Embryonic facial prominence (tissue), 1 donor: ENCODE data around the gene RORC.
"Not testable (repeated sequence)": the region's sequence is repeated elsewhere in the genome, so short reads cannot be mapped to it uniquely, and the experiment has no call there.

Experiments used
- DNase-seq: peaks from one replicate; pipeline ENCODE4 v3.0.0-alpha.2; 2016; ENCODE audit errors: extremely low spot score

The RORC gene

DNA sequence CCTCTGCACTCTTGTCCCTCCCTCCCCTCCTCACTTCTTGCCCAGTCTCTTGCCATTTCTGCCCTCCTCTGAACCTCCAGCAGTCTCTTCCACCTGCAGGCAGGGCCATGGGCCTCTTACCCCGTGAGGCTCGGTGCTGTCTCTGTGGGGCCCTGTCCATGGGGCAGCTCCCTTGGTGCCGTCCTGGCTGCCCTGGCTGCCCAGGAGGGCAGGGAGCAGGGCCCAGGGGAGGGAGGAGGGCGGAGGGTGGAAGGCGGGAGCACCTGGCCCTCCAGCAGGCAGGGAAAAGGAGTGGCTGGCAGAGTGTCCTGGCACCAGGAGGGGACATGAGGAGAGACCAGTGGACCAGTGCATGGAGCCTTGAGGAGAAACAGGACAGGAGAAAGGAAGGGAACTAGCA lies at the start of gene RORC:
Gene RORC (minus strand): TSS at position 198 of the 400 bp plus-strand sequence. CDS start 38 bp downstream, at position 160.
- DNase-seq: no peak

- DNase-seq: no peak
Measured at GRCh38 chr1:151875419-151876097, 44.0 kb upstream of the RORC start.

DNA sequence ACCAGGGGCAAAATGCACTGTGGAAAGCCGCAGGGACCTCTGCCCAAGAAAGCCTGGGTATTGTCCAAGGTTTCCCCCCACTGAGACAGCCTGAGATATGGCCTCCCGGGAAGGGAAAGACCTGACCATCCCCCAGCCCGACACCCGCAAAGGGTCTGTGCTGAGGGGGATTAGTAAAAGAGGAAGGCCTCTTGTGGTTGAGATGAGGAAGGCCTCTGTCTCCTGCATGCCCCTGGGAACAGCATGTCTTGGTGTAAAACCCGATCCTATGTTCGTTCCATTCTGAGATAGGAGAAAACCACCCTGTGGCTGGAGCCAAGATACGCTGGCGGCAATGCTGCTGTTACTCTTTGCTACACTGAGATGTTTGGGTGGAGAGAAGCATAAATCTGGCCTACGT lies 41.2 kb upstream of the RORC start:
- DNase-seq: not testable (repeated sequence)

DNA sequence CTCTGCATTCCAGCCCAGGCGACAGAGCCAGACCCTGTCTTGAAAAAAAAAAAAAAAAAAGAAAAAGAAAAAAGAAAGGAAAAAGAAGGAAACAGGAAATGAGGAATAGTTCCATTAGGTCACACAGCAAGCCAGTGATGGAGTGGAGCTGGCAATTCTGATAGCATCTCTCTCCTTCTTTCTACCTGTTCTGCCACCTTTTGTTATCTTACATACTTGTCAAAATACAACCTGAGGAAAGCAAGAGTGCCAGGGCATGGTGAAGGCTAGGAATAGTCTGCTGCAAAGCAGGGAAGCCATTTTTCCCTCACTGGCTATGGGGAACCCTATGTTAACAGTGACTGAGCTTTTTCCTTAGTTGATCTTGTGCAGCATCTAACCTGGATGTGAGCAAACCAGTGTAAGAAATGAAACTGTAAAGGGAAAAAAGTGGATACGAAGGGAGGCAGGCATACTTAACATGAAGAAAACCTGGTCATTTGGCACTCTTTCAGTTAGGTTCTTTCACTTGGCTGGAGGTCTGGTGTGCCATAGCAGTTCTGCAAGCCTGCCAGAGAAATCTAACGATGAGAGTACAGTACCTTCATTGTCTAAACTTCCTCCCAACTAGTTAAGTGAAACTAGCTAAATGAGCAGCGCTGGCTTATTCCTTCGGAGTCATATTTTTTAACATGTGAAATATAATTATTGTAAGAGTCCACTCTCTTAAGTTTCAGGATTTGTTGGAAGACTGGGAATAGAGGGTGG lies 39.9 kb upstream of the RORC start:
- DNase-seq: no peak

DNA sequence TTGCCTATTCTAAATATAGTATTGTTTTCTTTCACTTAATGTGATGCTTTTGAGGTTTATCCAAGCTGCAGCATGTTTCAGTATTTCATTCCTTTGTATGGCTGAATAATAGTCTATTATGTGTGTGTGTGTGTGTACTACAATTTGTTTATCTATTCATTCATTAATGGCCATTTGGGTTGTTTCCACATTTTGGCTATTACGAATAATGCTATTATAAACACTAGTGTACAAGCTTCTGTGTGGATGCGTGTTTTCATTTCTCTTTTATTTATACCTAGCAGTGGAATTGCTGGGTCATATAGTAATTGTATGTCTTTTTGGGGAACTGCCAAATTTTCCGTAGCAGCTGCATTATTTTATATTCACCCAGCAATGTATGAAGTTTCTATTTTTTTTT lies 36.9 kb upstream of the RORC start:
- DNase-seq: no peak

- no peak for DNase-seq
Measured at GRCh38 chr1:151867765-151868411, 36.3 kb upstream of the RORC start.

DNA sequence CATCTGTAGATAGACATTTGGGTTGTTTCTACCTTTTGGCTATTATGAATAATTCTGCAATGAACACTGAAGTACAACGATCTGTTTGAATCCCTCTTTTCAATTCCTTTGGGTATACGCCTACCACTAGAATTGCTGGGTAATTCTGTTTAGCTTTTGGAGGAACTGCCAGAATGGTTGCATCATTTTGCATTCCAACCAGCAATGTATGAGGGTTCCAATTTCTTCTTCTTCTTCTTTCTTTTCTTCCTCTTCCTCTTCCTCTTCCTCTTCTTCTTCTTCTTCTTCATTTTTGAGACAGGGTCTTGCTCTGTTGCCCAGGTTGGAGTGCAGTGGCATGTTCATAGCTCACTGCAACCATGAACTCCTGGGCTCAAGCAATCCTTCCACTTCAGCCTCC lies 35.7 kb upstream of the RORC start:
- no peak for DNase-seq

- no peak for DNase-seq
Measured at GRCh38 chr1:151864411-151864810, 32.8 kb upstream of the RORC start.

DNA sequence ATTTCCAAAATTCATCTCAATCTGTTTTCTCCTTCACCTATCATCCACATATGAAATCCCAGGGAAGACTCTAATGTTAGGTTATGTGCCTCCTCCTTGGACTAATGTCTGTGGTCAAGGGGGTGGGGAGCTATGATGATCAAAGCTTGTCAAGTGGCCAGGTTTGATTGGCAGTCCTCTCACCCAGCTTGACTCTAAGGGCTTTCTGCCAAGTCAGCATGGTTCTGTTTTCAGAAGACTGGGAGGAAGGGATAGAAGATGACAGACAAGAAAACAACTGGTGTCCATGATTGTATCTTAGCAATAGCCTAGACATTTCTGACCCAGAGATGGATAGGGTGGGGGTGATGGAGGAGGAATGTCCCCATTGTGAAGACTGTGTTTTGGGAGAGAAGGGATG lies 31.0 kb upstream of the RORC start:
- DNase-seq: no peak

DNA sequence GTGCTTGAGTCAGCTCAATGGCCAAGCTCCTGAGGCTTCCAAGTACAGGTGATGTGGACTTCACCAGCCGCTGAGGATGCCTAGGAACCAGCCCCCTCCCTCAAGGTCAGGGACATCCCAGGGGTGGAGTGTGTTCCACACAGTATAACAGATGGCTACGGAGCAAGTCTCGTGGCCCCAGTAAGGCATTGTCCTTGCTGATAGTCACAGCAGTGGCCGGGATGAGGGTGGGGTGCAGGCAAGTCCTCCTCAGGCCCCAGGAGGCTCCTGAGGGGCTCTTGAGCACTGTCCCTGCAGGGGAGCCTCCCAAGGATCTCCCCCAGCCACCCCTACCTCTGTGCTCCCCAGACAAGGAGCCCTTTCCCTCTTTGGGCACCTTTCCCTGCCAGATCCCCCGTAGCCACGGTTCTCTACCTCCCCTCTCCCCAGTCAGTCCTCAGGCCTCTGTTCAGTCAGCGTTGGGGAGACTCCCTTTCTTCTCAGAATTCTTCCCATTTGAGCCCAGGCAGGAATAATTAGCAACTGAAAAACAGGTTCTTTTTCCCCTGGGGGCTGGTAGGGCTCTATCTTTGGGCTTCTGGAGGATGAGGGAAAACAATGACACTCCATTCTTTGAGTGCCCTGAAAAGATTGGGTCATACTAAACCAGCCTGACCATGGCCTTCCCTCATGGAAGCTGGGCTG lies 29.0 kb upstream of the RORC start:
- DNase-seq: no peak

DNA sequence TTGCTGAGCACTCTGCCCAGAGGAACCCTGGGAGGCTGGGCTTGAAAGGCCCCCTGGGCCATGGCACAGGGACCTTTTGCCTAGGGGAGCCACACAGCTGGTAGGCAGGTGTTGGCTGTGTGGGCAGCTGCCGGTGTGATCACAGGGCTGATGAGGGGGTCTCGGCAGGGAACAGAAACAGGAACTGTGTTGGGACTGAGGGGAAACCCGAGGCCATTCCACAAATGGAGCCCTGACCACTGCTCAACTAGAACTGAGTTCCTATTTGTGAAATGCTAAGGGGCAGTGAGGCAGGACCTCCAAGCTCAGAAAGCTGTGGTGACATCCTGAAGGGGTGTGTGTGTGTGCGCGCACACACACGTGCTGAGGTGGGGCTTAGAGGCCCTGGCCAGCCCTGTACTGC lies 28.3 kb upstream of the RORC start:
- DNase-seq: no peak

DNA sequence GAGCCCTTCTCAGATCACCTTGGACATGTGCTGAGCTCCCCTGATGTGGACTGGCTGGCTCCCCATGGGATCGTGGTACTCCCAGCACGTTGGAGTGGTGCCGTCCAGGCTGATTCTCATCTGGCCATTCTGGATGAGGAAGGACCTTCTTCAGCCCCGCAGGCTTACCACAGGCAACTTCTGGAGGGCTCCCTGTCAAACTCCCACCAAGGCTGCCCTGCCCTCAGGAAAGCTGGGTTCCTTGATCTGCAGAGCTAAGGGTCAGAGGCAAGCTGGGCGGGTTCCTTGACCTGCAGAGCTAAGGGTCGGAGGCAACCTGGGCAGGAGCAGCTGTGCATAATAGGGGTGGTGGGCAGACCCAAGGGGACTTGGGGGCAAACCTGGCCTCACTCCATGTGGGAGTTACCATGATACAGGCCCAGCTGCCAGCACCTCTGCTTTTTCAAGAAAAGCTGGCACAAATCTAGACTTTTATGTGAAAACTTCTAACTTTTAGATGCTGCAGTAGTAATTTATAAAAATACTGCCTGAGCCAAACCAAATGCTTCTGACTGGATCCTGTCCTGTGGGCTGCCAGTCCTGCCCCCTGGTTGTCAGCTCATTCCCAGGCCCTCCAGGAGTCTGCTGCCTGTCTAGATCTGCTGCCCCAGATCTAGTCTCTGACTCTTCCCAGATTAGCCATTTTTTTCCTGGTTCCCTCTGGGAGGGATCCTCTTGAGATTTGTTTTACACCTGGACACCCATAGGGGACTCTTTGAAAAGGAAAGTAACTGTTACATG lies 27.5 kb upstream of the RORC start:
- no peak for DNase-seq

DNA sequence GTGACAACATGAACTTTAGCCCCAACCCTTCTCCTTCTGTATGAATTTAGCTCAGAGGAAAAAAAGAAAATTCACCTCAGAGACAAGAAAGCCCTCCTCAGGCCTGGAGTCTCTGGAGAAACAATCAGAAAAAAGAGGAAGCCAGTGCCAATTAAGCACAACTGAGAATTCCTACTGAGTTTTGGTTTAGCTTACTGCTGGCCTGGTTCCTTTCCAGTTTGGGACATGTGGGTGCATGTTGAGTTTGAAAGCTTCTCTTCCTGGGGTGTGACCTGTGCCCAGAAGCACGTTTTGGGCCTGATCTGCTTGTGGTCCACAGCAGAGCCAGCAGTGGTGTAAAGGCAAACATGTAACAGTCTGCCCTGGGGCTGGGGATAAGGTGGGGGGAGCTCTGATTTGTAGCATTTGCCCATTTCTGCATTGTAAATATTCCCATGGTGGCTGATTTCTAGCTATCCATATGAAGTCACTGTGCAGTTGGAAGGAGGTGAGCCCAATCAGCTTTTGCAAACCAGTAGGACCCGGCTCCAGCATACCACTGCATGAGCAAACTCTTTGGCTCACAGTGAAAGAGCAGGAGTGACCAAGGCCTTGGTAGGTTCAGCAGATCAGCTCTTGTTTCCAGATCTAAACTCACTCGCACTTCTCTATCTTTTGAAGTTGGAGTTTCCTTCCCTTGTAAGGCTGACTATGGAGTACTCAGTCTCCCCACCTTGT lies 26.6 kb upstream of the RORC start:
- no peak for DNase-seq

GRCh38 chr1:151855933-151856332 lies 24.3 kb upstream of the RORC start:
- DNase-seq: no peak

DNA sequence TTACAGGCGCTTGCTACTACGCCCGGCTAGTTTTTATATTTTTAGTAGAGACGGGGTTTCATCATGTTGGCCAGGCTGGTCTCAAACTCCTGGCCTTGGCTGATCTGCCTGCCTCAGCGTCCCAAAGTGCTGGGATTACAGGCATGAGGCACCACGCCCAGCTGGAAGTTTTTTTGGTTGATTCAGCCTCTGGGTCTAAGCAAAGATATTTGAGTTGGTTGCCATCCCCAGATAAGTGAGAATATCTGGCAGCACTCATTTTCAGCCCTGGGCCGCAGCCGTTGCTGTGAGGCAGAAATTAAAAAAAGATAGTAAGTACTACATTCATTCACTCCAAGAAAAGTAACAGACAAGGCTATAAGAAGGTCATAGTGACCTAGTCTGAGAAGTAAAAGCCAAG lies 23.9 kb upstream of the RORC start:
- not testable (repeated sequence) for DNase-seq

DNA sequence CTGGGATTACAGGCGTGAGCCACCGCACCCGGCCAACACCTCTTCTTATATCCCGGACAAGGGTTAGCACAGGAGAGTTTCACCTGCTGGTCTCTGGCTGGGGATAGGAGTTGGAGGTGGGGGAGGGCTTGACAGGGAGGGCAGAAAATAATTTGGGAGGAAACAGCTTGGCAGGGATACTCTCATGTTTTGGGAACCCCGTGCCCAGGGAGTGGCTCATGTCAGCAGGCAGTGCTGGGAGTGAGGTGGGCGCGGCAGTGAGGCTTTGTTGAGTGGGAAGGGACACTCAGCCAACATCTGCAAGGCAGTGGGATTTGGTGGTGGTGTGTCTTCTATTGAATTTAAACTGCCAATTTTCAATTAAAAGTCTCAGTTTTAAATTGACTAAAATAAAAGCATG lies 23.1 kb upstream of the RORC start:
- no peak for DNase-seq

DNA sequence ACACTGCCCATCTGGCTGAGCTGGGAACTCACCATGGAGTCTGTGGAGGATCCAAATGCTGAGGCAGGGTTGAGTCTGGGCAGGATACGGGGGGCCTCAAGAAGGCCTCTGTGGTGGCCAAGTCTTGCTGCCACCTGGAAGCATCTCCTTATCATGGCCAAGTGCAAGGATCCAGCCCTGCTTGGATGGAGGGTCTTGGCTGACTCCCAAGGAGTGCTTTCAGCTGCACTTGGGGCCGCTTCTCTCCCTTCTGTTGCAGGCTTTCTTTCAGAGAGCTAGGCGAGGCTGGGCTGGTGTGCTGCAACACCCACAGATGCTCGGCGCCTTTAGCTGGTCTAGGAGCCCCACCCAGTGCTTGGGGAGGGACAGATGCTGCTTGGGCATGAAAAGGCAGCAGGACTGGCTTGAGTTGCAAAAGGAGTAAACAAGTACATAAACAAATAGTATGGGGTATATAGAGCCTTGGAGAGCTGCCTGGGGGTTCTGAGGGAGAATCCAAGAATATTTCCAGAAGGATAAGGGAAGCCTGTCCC lies 21.9 kb upstream of the RORC start, which contains the start of gene THEM5:
Gene THEM5 (minus strand): TSS at position 302 of the 533 bp plus-strand sequence. CDS start 147 bp downstream, at position 155.
- DNase-seq: no peak

- DNase-seq: no peak
Measured at GRCh38 chr1:151852733-151853132, 21.1 kb upstream of the RORC start.

- DNase-seq: no peak
Measured at GRCh38 chr1:151851886-151852285, 20.3 kb upstream of the RORC start.

DNA sequence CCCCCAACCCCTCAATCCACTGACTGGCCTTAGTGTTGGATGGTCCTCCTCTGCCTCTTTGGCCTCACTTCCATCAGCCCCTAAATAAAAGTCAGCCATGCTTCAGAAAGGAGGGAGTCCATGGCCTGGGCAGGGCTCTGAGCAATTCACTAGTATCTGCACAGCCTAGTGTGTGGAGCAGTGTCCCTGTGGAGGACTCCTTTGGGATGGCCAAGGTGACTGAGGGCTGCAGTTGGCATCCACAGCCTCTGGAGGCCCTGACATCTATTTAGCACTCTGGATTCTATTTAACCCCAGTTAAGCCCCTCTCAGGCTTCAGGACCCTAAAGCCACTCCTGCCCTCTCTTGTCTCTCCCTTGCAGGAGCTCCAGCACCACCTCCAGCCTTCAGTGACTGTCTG lies 18.3 kb upstream of the RORC start:
- no peak for DNase-seq

- no peak for DNase-seq
Measured at GRCh38 chr1:151849126-151849525, 17.5 kb upstream of the RORC start.
